Effector memory CD8-positive, alpha-beta T cell (primary cell): ENCODE measurements around the gene PFKP.
A peak's percentile ranks its signal among the peaks of the same experiment; 100 is the strongest.

Source experiments
- ATAC-seq: fragments of 150-1000 bp; cut with Tn5 transposase; replicated peaks from 2 replicates; pipeline ENCODE4 v1.10.0; 2021; ENCODE audit warnings: mild to moderate bottlenecking, moderate library complexity
- DNase-seq, 3 experiments: peaks; one replicate each; pipeline ENCODE4 v3.0.0; 2021
- H3K27ac Mint-ChIP-seq, 2 donors: one replicate each; pipeline ENCODE4 v1.8.0; 2022; ENCODE audit warnings: mild to moderate bottlenecking in 2 of 2, mixed read lengths in 2 of 2, moderate library complexity in 2 of 2
- H3K27me3 Mint-ChIP-seq, 2 donors: one replicate each; pipeline ENCODE4 v1.8.0; 2022; ENCODE audit warnings: mixed read lengths in 2 of 2
- H3K36me3 Mint-ChIP-seq: one replicate; pipeline ENCODE4 v1.8.0; 2022; ENCODE audit warnings: mild to moderate bottlenecking, moderate library complexity, mixed read lengths; ENCODE audit not compliant: insufficient read depth
- H3K4me1 Mint-ChIP-seq, 2 donors: one replicate each; pipeline ENCODE4 v1.8.0; 2022; ENCODE audit warnings: low read depth in 2 of 2, mixed read lengths in 2 of 2
- H3K4me3 Mint-ChIP-seq, 2 donors: one replicate each; pipeline ENCODE4 v1.8.0; 2022; ENCODE audit warnings: mild to moderate bottlenecking in 2 of 2, mixed read lengths in 2 of 2, moderate library complexity in 2 of 2
- H3K9me3 Mint-ChIP-seq, 2 donors: one replicate each; pipeline ENCODE4 v1.8.0; 2022; ENCODE audit warnings: mixed read lengths in 2 of 2

Gene PFKP

GRCh38 chr10:3036155-3037021, 31.0 kb upstream of the PFKP start:
- DNase-seq (no peak), ATAC-seq (peak; percentile 17)
- H3K36me3 Mint-ChIP-seq: no peaks in the 10 kb centered on the region
- H3K4me3 Mint-ChIP-seq: no peak overlapping the region
- no peaks in the 10 kb centered on the region for H3K9me3 Mint-ChIP-seq
- H3K4me1 Mint-ChIP-seq: peaks cover 0 to 2% of the 10 kb centered on the region in 2 donors
- no peak overlapping the region for H3K27ac Mint-ChIP-seq
- H3K27me3 Mint-ChIP-seq: peaks cover 47 to 60% of the 10 kb centered on the region in 2 donors

GRCh38 chr10:3037182-3037581, 30.2 kb upstream of the PFKP start:
- ATAC-seq: no peak
- peaks cover 44 to 59% of the 10 kb centered on the region in 2 donors for H3K27me3 Mint-ChIP-seq
- H3K4me3 Mint-ChIP-seq: no peak overlapping the region
- peaks cover 0 to 2% of the 10 kb centered on the region in 2 donors for H3K4me1 Mint-ChIP-seq
- H3K36me3 Mint-ChIP-seq: no peaks in the 10 kb centered on the region
- H3K27ac Mint-ChIP-seq: no peak overlapping the region
- DNase-seq: no peak
- no peaks in the 10 kb centered on the region for H3K9me3 Mint-ChIP-seq

DNA sequence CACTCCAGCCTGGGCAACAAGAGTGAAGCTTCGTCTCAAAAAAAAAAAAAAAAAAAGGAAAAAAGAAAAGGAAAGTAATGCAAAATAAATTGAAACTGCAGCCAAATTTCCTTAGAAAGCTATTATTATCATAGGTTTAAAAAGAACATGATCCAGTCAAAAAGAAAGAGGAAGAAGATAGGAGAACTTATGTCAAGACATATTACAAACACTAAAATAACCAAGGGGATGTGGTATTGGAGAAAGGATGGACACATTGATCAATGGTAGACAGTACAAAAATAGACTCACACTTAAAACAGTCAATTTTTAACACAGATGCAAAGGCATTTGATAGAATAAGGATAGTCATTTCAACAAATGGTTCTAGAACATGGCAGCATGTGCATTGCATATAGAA, 27.3 kb upstream of the PFKP start:
- Mint-ChIP-seq H3K9me3 (no peaks in the 10 kb centered on the region), H3K4me1 (peaks cover 4 to 5% of the 10 kb centered on the region in 2 donors), H3K36me3 (no peaks in the 10 kb centered on the region), H3K27me3 (peaks cover 32 to 56% of the 10 kb centered on the region in 2 donors), H3K27ac (no peak overlapping the region), H3K4me3 (no peak overlapping the region)
- DNase-seq (no peak), ATAC-seq (no peak)

- Mint-ChIP-seq H3K27me3 (peaks cover 30 to 62% of the 10 kb centered on the region in 2 donors), H3K9me3 (no peaks in the 10 kb centered on the region), H3K4me3 (no peak overlapping the region), H3K36me3 (no peaks in the 10 kb centered on the region), H3K27ac (no peak overlapping the region), H3K4me1 (peaks cover 2 to 5% of the 10 kb centered on the region in 2 donors)
- ATAC-seq (no peak), DNase-seq (no peak)
These were observed 24.8 kb upstream of the PFKP start for GRCh38 chr10:3042589-3042988.

GRCh38 chr10:3043512-3044368, 23.6 kb upstream of the PFKP start:
- Mint-ChIP-seq H3K4me1 (peaks cover 2 to 5% of the 10 kb centered on the region in 2 donors), H3K36me3 (no peaks in the 10 kb centered on the region), H3K27me3 (peaks cover 39 to 63% of the 10 kb centered on the region in 2 donors), H3K9me3 (no peaks in the 10 kb centered on the region), H3K4me3 (no peak overlapping the region), H3K27ac (no peak overlapping the region)
- DNase-seq (peak; percentile 16 to 29 (median 22)), ATAC-seq (peak; percentile 41)

DNA sequence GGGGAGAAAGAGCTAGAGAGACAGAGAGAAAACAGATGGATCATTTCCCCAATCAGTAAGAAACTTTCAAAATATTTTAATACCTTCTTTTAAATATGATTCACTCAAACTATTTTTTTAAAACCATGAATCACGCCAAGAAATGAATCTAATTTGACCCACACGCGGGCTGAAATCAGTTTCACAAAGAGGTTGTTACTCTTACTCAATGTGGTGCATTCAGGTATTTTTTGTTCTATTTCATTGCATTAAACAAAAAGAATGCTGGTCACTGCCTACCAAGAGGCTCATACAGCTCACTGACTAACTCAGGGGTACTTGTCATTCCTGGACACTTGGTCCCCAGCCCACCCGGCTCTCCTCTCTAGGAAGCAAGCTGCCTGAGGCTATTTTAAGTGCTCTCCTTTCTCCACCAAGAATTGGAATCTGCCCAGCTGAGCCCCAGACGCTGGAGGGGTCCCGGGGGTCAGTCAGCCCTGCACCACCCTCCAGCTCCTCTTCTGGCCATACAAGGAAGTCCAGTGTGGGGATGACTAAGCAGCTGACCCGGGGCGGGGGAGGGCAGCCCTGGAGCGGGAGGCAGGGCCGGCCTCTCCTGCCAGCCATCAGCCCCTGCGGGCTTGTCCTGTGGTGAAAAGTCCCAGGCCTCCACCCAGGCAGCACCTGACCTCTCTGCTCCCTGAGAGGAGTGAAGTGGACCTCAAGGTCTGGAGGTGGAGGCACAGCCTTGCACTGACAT, 21.7 kb upstream of the PFKP start:
- Mint-ChIP-seq H3K27me3 (peaks cover 51 to 77% of the 10 kb centered on the region in 2 donors), H3K4me1 (peaks cover 2 to 5% of the 10 kb centered on the region in 2 donors)
- no peak for ATAC-seq

GRCh38 chr10:3046210-3046779, 21.1 kb upstream of the PFKP start:
- H3K36me3 Mint-ChIP-seq: no peaks in the 10 kb centered on the region
- no peaks in the 10 kb centered on the region for H3K9me3 Mint-ChIP-seq
- peaks cover 50 to 80% of the 10 kb centered on the region in 2 donors for H3K27me3 Mint-ChIP-seq
- H3K4me1 Mint-ChIP-seq: peaks cover 2 to 5% of the 10 kb centered on the region in 2 donors
- no peak for DNase-seq
- no peak for ATAC-seq
- H3K4me3 Mint-ChIP-seq: no peak overlapping the region
- no peak overlapping the region for H3K27ac Mint-ChIP-seq

More for the DNA sequence above, 21.7 kb upstream of the PFKP start:
- H3K9me3 Mint-ChIP-seq: no peaks in the 10 kb centered on the region
- DNase-seq: no peak
- no peaks in the 10 kb centered on the region for H3K36me3 Mint-ChIP-seq
- no peak overlapping the region for H3K27ac Mint-ChIP-seq
- no peak overlapping the region for H3K4me3 Mint-ChIP-seq

DNA sequence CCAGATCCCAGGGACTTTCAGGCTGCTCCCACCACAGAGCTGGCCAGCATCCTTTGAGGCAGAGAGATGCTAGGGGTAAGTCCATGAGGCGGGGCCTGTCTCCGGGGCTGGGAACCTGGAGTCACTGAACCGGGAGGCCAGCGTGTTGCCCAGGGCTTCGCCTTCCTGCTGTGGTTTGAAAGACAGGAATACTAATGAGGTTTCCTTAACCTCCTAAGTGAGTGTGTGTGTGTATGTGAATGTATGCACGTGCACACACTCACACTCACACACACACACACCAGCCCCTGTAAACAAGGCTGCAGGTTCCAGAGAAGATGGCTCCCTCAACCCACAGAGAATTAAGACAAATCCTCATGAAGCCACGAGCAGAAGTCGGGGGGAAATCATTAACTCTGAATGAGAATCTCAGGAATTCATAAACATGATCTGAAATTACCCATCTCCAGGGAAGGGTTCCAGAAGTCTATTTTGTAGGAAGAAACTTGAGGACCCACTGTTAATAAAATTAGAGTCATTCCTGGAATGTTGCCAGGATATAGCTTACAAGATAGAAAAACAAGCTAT, 20.3 kb upstream of the PFKP start:
- Mint-ChIP-seq H3K27ac (no peak overlapping the region), H3K4me1 (peaks cover 2 to 5% of the 10 kb centered on the region in 2 donors)
- DNase-seq: no peak

GRCh38 chr10:3047596-3047995, 19.8 kb upstream of the PFKP start:
- Mint-ChIP-seq H3K4me3 (no peak overlapping the region), H3K27ac (no peak overlapping the region), H3K27me3 (peaks cover 45 to 81% of the 10 kb centered on the region in 2 donors), H3K4me1 (peaks cover under 1 to 5% of the 10 kb centered on the region in 2 donors), H3K36me3 (no peaks in the 10 kb centered on the region), H3K9me3 (no peaks in the 10 kb centered on the region)
- DNase-seq: no peak
- ATAC-seq: no peak

More for the DNA sequence above, 20.3 kb upstream of the PFKP start:
- H3K27me3 Mint-ChIP-seq: peaks cover 45 to 81% of the 10 kb centered on the region in 2 donors
- ATAC-seq: no peak
- no peaks in the 10 kb centered on the region for H3K9me3 Mint-ChIP-seq
- H3K36me3 Mint-ChIP-seq: no peaks in the 10 kb centered on the region
- H3K4me3 Mint-ChIP-seq: no peak overlapping the region

DNA sequence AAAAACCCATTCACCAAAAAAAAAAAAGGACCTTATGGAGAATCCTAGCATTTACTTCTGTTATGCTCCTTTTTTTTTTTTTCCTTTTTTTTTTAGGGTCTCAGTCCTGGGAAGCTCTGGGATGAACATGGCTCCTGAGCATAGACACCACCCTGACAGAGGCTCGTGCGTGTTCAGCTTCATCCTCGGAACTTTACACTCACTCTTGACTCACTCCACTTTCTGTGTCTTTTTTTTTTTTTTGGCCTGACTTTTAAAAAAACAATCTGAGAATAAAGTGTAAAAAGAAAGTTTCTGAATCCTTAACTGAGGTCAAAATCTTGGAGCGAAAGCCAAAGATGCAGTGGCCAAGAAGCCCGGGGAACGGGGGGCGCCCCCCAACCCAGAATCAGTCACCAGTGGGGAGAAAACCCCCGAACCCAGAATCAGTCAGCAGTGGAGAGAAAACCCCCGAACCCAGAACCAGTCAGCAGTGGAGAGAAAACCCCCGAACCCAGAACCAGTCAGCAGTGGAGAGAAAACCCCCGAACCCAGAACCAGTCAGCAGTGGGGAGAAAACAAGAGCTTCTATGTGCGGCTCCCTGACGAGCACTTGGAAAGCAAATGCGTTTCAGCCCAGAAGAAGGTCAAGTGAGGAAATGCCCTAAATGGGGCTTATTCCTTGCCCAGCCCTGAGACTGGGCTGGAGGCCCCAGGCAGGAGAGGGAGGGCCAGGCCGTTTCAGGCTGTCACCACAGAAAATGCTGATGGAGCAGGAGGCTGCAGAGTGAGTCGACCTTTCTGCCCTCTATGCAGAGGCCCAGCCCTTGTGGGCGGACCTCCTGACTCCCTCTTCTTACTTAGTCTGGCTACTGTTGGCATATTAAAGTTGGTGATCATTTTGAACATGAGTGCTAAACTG, 19.0 kb upstream of the PFKP start:
- no peak for DNase-seq
- H3K4me3 Mint-ChIP-seq: no peak overlapping the region
- no peaks in the 10 kb centered on the region for H3K9me3 Mint-ChIP-seq
- no peak for ATAC-seq
- H3K4me1 Mint-ChIP-seq: peaks cover 0 to 4% of the 10 kb centered on the region in 2 donors
- peaks cover 45 to 78% of the 10 kb centered on the region in 2 donors for H3K27me3 Mint-ChIP-seq
- H3K36me3 Mint-ChIP-seq: no peaks in the 10 kb centered on the region
- H3K27ac Mint-ChIP-seq: no peak overlapping the region

- Mint-ChIP-seq H3K27ac (no peak overlapping the region), H3K36me3 (no peaks in the 10 kb centered on the region), H3K27me3 (peaks cover 37 to 58% of the 10 kb centered on the region in 2 donors), H3K4me3 (no peak overlapping the region), H3K9me3 (no peaks in the 10 kb centered on the region), H3K4me1 (peaks cover 5 to 7% of the 10 kb centered on the region in 2 donors)
- no peak for ATAC-seq
- DNase-seq: no peak
These were observed 15.7 kb upstream of the PFKP start for GRCh38 chr10:3051692-3052091.

DNA sequence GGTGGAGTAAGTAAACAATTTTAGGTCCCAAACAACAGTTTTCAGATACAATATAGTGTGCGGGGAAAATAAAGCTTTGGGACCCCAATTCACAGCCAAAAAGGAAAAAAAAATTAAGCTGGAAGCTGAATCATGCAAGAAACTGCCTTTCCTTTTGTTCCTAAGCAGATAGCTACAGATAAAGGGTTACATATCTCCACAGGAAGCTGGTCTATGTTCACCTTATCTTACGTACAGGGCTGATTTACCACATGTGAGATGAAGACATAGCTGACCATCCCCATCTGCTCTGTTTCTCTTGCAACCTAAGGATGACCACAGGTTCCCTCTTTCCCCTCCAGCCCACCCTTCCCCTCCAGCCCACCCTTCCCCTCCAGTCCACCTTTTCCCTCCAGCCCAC, 14.2 kb upstream of the PFKP start:
- no peaks in the 10 kb centered on the region for H3K9me3 Mint-ChIP-seq
- peaks cover 10 to 17% of the 10 kb centered on the region in 2 donors for H3K4me1 Mint-ChIP-seq
- ATAC-seq (no peak), DNase-seq (no peak)
- H3K4me3 Mint-ChIP-seq: no peak overlapping the region
- no peaks in the 10 kb centered on the region for H3K36me3 Mint-ChIP-seq
- peaks cover 22 to 44% of the 10 kb centered on the region in 2 donors for H3K27me3 Mint-ChIP-seq
- H3K27ac Mint-ChIP-seq: no peak overlapping the region
